GM19455 (cell line): Measurements from ENCODE around the gene TUBAL3.
A peak's percentile ranks its signal among the peaks of the same experiment; 100 is the strongest.
"Not testable (repeated sequence)": the region's sequence is repeated elsewhere in the genome, so short reads cannot be mapped to it uniquely, and the experiment has no call there.

Experiments
- ATAC-seq: cut with Tn5 transposase; IDR thresholded peaks from one replicate; pipeline ENCODE4 v1.9.1; 2021; ENCODE audit not compliant: unreplicated experiment

TUBAL3 gene

DNA sequence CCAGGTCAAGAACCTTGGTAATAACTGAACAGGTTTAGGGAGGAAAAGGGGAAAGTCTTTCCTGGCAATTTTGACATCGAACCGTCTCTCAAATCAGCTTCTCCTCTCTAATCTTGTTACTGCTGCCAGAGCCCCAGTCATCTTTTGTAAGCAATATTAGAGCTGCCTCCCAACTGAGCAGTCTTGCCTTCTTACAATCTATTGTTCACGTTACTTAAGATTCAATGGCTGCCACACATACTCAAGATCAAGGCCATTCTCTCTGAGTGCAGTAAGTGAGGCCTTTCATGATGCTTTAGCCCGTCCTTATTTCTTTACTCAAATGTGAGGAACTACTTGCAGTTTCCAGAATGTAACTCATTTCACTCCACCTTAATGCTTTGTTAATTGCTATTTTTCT, 20.1 kb upstream of the TUBAL3 start:
- ATAC-seq = no peak

DNA sequence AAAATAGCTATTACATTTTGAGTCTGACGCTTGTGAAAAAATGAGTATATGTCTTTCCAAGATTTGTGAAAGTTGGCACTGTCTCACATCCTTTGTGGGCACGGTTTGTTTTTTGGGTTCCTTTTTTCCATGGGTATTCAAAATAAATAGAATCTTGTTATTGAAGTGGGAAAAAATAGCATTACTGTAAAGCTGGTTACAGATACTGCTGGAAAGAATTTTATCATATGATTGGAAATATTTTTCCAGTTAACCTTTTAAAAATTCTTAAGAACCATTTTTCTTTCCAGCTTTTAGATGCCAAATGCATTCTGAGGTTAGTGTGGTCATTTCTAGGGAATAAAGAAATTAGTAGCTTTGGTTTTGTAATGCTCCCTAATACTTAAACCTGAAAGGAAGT, 19.1 kb upstream of the TUBAL3 start:
- ATAC-seq = no peak

DNA sequence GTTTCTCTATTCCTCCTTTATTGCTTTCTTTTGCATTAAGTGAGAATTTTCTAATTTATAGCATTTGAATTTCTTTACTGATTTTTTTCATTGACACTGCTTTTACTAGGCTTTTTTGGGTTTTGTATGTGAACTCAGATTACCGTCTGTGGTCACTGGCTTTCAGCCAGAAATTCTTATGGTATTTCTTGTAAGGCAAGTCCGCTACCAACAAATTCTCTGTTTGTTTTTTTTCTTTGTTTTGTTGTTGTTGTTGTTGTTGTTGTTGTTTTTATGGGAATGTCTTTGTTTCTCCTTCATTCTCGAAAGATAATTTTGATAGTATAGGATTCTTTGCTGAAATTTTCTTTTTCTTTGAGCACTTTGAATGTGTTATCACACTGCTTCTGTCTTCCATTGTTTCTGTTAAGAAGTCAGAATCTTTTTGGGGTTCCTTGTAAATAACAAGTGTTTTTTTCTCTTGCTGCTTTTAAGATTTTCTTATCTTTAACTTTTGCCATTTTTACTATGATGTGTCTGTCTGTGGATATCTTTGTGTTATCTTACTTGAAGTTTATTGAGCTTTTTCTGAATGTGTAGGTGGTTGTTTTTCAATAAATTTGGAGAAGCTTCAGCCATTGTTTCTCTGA, 15.0 kb upstream of the TUBAL3 start:
- no peak for ATAC-seq

DNA sequence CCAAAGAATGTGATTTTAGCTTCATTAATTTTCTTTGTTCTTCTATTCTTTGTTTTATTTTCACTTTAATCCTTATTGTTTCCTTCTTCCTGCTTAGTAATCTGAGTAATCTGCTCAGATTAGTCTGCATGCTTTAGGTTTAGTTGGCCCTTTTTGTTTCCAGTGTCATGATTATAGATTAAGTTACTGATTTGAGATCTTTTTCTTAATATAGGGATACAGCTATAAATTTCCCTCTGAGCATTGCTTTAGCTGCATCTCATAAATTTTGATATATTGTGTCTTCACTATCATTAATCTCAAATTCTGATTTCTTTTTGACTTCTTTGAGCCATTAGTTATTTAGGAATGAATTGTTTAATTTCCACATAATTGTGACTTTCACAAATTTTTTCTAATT, 14.0 kb upstream of the TUBAL3 start:
- ATAC-seq = no peak

DNA sequence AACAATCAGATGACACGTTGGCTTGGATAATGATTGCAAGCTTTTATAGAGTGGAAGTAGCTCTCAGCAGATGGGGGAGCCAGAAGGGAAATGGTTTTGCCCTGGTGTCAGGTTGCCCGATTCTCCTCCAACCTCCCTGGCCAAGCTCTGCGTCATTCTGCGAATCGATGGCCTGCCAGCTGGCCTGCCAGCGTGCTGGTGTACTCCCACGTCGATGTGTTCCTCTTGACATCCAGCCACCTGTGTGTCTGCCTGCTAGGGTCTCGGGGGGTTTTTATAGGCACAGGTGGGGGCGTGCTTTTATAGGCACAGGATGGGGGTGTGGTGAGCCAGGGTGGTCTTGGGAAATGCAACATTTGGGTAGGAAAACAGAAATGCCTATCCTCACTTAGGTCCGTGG, 12.4 kb upstream of the TUBAL3 start:
- no peak for ATAC-seq

DNA sequence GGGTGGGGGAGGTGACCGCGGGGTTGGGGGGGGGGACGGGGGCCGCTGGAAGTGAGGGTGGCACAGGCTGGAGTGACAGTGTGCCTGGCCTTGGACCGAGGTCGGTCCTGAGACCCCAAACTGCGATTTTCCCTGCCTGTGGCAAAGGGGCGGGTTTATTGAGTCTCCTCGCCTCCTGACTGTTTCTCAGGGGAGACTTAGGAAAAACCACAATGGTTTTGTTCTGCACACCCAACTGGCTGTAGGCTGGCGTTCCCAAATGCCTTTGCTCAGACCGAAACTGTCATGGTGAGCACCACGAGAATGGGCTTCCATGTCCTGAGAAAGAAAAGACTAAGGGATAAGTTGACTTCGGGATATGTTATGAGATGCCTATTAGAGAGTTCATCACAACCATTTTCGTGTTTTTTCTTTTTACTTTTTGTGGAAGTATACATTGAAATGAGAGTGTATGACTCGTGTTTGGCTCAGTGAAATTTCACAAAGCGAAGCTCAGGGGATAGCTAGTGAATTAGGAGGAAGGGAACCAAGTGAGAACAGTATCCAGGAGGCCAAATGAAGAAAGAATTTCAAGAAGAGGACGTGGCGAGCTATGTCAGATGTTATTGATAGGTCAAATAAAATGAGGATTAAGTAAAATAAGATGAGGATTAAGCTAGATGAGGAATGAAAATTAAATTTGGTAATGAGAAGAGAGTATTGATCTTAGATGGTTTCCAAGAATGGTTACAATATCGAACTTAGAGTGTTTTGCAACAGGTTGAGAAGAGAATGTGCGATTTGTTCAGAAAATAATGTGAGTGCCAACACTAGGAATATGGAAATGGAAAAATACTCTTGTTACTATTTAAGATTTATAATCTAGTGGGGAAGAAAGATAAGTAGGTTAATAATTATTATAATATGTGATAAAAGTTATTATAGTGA, 8.6 kb upstream of the TUBAL3 start:
- ATAC-seq = no peak

DNA sequence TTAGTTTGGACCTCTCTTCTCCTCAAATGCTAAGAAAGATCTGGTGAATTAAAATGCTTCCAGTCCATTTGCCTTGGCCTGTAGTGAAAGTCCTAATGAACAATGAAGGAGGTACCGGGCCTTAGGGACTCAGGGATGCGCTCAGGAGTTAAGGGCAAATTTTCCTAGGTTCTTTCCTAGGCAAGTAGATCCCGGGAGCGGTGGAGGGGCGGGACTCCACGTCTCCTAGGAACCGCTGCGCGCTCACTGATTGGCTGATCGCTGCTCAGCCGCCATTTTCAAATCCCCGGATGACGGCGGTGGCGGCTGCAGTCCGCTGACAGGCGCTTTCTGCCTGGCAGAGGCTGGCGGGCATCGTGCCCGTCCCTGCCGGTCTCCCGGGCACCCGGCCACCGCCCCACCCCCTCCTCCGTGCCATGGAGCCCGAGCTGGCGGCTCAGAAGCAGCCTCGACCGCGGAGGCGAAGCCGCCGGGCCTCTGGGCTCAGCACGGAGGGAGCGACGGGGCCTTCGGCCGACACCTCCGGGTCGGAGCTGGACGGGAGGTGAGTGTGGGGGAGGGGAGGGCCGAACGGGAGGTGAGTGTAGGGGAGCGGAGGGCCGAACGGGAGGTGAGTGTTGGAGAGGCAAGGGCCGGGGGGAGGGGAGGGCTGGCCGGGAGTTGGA, 7.8 kb upstream of the TUBAL3 start, which contains the start of gene NET1:
TSS of gene NET1 (plus strand) at position 281 of the 665 bp plus-strand sequence. CDS start at position 417, 136 bp downstream.
- ATAC-seq = peak; percentile 99

DNA sequence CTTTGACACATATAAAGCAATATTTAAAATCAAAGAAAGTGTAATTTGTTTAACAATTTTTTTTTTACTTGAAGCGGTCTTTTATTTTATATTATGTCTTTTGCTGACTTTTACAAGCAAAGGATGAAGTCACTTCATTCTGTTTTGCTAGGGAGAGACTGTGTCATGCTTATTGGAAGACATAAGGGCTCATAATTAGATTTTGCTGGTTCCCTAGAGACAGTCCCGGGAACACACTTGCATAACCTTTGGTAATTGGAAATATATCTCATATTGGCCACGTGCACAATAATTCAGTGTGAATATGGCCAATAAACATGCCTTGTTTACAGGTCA, 7.3 kb upstream of the TUBAL3 start:
- no peak for ATAC-seq

DNA sequence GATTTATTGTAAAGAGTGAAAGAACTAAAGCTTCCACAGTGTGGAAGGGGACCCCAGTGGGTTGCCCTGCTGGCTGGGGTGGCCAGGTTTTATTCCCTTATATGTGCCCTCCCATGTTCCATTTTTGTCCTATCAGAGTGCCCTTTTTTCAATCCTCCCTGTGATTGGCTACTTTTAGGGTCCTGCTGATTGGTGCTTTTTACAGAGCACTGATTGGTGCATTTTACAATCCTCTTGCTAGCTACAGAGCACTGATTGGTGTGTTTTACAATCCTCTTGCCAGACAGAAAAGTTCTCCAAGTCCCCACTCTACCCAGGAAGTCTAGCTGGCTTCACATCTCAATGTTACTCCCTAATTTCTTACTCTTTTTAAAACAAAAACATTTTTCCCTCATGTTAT, 6.2 kb upstream of the TUBAL3 start:
- ATAC-seq = not testable (repeated sequence)

DNA sequence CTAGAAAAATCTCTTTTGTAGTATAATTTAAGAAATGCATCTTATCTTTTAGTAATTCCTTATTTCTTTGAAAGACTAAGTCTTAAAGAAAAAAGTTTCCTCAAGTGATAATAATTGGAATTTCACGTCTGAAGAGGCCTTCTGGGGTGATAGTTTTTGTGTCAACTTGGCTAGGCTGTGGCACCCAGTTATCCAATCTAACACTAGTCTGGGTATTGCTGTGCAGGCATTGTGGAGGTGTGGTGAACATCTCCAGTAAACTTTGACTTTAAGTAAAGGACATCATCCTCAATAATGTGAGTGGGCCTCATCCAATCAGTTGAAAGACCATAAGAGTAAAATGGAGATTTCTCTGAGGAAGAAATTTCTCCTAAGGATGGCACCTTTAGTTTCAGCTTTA, 2.3 kb upstream of the TUBAL3 start:
- ATAC-seq = no peak

DNA sequence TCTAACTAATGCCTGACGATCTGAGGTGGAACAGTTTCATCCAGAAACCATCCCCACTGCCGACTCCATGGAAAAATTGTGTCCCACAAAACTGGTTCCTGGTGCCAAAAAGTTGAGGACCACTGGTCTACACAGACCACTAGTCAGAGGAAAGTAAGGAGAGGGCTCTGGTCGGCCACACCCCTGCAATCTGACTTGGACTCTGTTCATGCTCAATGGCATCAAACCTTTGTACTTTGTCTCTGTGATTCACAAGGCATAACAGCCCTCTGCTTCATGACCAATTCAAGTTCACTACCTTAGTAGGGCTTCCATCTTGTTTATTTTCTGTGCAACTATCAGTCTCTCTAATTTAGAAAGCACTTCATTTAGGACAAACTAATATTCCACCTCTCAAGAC, 1.8 kb downstream of the TUBAL3 start:
- ATAC-seq = no peak

DNA sequence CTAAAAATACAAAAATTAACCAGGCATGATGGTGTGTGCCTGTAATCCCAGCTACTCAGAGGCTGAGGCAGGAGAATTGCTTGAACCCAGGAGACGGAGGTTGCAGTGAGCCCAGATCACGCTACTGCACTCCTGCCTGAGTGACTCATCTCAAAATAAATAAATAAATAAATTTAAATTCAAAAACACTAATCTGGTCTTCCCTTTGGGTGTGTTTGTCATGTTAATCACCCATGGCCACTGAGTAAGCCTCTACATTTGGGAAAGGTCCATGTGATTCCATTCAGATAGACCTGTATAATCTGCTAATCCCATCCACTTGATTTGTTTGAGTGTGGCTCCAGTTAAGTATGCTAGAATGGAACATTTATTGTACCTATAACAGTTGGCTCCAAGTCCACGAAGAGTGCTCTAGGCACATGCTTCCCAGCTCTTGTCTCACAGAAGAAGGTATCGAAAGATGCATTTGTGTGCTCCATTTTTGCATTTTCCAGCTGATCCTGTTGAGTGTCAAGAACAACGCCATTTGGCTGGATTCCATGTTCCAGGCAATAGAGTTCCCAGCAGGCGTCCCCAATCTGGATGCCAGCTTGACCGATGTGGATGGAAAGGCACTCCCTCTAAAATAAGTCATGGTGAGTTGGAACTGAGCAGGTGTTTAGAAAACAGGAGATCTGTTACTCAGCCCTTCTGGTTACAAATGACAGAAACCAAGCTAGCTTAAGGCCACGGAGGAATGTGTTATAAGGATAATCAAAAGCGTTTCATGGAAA, 4.0 kb downstream of the TUBAL3 start:
- ATAC-seq = no peak

DNA sequence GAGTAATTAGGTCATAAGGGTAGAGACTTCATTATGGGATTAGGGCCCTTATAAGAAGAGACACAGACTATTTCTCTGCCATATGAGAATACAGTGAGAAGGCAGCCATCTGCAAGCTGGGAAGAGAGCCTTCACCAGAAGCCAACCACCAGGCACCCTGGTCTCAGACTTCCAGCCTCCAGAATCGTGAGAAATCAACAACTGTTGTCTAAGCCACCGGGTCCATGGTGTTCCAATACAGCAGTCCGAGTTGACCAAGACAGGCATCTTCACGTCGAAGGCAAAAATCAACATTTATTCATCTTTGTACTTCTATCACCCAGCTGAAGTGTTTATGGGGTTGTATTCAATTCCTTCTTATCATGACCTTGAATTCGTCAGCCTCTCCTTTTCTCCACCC, 5.3 kb downstream of the TUBAL3 start:
- ATAC-seq = no peak

DNA sequence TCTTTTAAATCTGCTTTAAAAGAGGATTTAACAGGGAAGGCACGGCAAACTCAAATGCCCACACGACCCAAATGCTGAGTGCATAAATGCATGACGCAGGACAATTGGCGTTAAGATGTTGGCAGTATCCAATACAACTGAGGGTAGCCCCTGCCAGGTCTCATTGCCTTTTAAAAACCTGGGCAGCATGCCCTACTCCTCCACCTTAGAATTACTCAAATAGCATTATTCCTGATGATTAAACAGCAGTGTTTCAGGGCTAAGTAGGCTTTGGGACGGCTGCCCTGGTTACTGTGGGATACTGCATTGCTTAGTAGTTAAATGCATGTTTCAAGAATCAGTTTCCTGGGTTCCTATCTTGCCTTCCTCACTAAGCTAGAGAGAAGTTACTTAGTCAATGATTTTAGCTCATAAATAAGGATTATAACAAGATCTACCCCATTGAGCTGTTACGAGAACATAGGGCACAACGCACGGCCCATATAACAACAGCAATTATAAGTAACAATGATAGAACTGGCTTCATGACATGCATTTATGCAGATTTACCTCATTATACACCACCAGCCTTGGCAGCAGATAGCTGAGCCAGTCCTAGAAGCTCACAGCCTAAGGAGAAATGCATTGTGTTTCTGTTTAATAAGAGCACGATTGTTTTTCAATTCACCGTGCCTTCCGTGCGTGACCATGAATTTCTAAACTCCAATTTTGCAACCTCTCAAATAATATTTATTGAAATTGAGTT, 7.9 kb downstream of the TUBAL3 start:
- ATAC-seq = no peak

DNA sequence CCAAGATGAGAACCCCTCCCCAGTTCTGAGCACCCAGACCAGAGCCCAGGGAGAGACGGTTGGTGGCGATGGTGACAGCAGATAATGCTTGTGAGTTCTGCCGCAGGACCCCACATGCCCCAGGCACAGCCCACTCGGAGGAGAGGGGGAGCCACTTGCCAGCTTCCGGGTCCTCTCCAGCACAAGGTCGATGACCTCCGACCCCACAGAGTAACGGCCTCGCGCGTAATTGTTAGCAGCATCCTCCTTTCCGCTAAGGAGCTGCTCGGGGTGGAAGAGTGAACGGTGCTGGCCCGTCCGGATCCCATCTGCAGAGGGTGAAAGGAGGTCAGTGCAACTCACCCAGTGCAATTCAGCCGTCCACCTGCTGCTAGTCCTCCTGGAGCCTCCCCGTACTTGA, 9.5 kb downstream of the TUBAL3 start:
- no peak for ATAC-seq

DNA sequence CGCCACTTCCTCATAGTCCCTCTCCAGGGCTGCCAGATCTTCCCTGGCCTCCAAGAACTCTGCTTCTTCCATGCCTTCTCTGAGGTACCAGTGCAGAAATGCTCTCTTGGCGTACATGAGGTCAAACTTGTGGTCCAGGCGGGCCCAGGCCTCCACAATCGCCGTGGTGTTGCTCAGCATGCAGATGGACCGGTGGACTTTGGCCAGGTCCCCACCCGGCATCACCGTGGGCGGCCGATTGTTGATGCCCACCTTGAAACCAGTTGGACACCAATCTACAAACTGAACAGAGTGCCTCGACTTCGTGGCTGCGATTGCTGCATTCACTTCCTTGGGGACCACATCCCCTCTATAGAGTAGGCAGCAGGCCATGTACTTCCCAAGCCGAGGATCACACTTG, 11.1 kb downstream of the TUBAL3 start:
- ATAC-seq = no peak

DNA sequence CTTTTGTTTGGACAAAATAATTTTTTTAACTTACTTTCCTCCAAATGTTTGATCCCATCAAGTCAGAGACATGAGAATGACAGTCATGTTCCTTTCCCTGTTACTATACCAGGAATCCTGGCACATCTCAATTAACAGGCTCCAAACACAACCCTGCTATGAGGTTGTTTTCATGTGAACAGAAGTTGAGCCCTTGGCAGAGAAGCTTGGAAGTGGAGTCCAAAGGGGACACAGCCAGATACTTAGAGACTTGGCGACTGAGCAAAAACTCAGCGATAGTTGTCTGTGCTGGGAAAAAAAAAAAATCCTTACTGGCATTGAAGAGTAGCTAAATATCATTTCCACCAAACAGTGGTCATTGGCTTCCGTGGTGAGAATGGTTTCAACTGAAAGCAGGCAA, 12.8 kb downstream of the TUBAL3 start:
- no peak for ATAC-seq

DNA sequence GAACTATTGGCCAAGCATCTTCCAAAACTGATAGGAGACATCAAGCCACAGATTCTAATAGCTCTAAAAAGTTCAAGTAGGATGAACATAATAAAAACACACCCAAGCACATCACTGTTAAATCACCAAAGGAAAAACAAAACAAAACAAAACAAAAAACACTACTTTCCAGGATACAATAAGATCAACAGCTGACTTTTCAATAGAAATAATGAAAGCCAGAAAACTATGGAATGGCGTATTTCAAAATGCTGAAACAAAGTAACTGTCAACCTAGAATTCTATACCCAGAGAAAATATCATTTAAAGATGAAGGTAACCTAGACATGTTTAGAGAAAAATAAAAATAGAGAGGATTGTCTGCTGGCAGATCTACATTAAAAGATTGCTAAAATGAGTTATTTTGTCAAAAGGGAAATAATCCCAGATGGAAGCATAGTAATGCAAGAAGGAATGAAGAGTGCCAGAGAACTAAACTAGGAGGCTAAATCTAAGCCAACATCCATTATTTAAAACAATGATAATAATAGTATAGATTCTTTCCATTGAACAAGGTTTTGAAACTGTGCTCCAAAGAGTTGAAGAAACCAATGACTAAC, 13.9 kb downstream of the TUBAL3 start:
- no peak for ATAC-seq

DNA sequence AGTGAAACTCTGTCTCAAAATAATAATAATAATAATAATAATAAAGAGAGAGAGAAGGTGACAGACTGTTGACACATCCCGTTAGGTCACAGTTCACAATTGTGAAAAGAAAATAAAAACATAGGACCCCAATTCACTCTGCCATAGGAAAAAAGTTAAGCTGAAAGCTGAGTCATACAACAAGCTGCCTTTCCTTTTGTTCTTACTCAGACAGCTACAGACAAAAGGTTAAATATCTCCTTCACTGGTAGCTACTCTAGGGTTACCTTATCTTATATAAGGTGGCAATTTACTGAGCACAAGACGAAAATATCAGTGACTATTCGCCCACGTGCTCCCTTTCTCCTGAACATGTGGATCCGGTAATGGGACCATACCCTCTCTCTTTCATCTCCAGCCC, 17.5 kb downstream of the TUBAL3 start:
- ATAC-seq = no peak

DNA sequence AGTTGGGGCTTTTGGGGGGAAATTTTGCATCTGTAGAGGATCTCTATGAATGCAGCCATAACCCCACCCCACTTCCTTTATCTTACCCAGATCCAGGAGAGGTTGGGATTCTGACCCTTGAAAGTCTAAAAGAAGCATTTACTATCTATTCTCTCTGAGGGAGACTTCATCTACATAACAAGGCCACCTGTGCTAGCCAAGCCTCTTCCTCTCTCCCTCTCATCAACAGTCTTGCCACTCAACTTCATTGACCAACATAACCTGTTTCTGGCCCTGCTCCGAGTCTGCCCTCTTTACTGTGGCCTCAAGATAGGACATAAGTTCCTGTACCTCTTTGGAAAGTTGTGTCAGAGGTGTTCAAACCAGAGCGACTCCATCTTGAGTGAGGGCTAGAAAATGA, 19.4 kb downstream of the TUBAL3 start:
- no peak for ATAC-seq
